HepG2 (cell line): ENCODE measurements around the gene TMEM170B. TPM values are rescaled to one million over a fixed set of nuclear protein-coding genes. Genes with fewer than 3 reads are reported as not detected.

Source experiments
- EP300 ChIP-seq, 3 experiments: sonication (generic) in 1 of 3; formaldehyde crosslinking in 1 of 3; IDR thresholded peaks; 2 replicates each; pipeline versions ENCODE4 v1.5.1 to v1.6.1; 2011 to 2020; ENCODE audit warnings: low read depth in 2 of 3, low read length in 2 of 3, borderline replicate concordance in 1 of 3, improper control_type of control experiment in 1 of 3, mild to moderate bottlenecking in 1 of 3, missing genetic modification reagents in 1 of 3, moderate library complexity in 1 of 3
- ETV5 ChIP-seq: IDR thresholded peaks from 2 replicates; pipeline ENCODE4 v1.6.1; 2018; ENCODE audit warnings: missing biosample characterization, missing genetic modification reagents, inconsistent platforms, borderline replicate concordance
- FIP1L1 ChIP-seq: fragments of 200-400 bp; formaldehyde crosslinking; IDR thresholded peaks from 2 replicates; pipeline ENCODE4 v1.6.1; 2018; ENCODE audit warnings: low read depth, mild to moderate bottlenecking, low read length, moderate library complexity, borderline replicate concordance; ENCODE audit not compliant: insufficient read depth
- KDM4B ChIP-seq: sonication (generic); formaldehyde crosslinking; IDR thresholded peaks from 2 replicates; pipeline ENCODE4 v1.4.0; 2020; ENCODE audit warnings: missing genetic modification reagents
- MLLT10 ChIP-seq: sonication (generic); formaldehyde crosslinking; IDR thresholded peaks from 2 replicates; pipeline ENCODE4 v1.4.0; 2020; ENCODE audit warnings: missing genetic modification reagents
- MTA3 ChIP-seq: sonication (generic); formaldehyde crosslinking; IDR thresholded peaks from 2 replicates; pipeline ENCODE4 v1.4.0; 2020; ENCODE audit warnings: missing genetic modification reagents
- NR1H2 ChIP-seq: sonication (generic); formaldehyde crosslinking; IDR thresholded peaks from 2 replicates; pipeline ENCODE4 v1.8.1; 2022; ENCODE audit warnings: low read depth, missing genetic modification reagents, borderline replicate concordance
- NR2F1 ChIP-seq, 2 experiments: fragments of 450-650 bp in 1 of 2; formaldehyde crosslinking in 1 of 2; IDR thresholded peaks; 2 replicates each; pipeline versions ENCODE4 v1.5.0 to v1.6.1; 2016 to 2020; ENCODE audit warnings: mild to moderate bottlenecking in 1 of 2, missing compliant biosample characterization in 1 of 2, missing genetic modification reagents in 1 of 2, moderate library complexity in 1 of 2
- PHB2 ChIP-seq: fragments of 450-650 bp; IDR thresholded peaks from 2 replicates; pipeline ENCODE4 v1.6.1; 2018; ENCODE audit not compliant: partially characterized antibody
- PHF5A ChIP-seq: IDR thresholded peaks from one replicate; pipeline ENCODE4 v1.6.1; 2018; ENCODE audit warnings: low read depth, missing genetic modification reagents; ENCODE audit not compliant: unreplicated experiment
- PRMT3 ChIP-seq: sonication (generic); formaldehyde crosslinking; IDR thresholded peaks from 2 replicates; pipeline ENCODE4 v1.8.1; 2022; ENCODE audit warnings: low read depth, mild to moderate bottlenecking, moderate library complexity, missing genetic modification reagents, borderline replicate concordance
- SMAD9 ChIP-seq: sonication (generic); formaldehyde crosslinking; IDR thresholded peaks from 2 replicates; pipeline ENCODE4 v1.5.1; 2020; ENCODE audit warnings: mild to moderate bottlenecking, missing genetic modification reagents
- ZNF12 ChIP-seq: sonication (generic); formaldehyde crosslinking; IDR thresholded peaks from 2 replicates; pipeline ENCODE4 v1.5.0; 2020; ENCODE audit warnings: missing genetic modification reagents
- ZNF180 ChIP-seq: sonication (generic); formaldehyde crosslinking; IDR thresholded peaks from 2 replicates; pipeline ENCODE4 v1.4.0; 2020; ENCODE audit warnings: low read depth, missing genetic modification reagents, borderline replicate concordance
- ZNF205 ChIP-seq: IDR thresholded peaks from 2 replicates; pipeline ENCODE4 v1.6.1; 2018; ENCODE audit warnings: missing biosample characterization, missing genetic modification reagents
- ZNF263 ChIP-seq: sonication (generic); formaldehyde crosslinking; IDR thresholded peaks from 2 replicates; pipeline ENCODE4 v1.4.0; 2020; ENCODE audit warnings: missing genetic modification reagents
- ZNF569 ChIP-seq: sonication (generic); formaldehyde crosslinking; IDR thresholded peaks from 2 replicates; pipeline ENCODE4 v1.5.0; 2020; ENCODE audit warnings: mild to moderate bottlenecking, missing genetic modification reagents, moderate library complexity, borderline replicate concordance
- ZNF737 ChIP-seq: sonication (generic); formaldehyde crosslinking; IDR thresholded peaks from 2 replicates; pipeline ENCODE4 v1.5.0; 2020; ENCODE audit warnings: missing genetic modification reagents, mild to moderate bottlenecking, borderline replicate concordance
- ZNF841 ChIP-seq: sonication (generic); formaldehyde crosslinking; IDR thresholded peaks from 2 replicates; pipeline ENCODE4 v1.8.1; 2023; ENCODE audit warnings: missing genetic modification reagents, borderline replicate concordance
- polyA plus RNA-seq, 8 experiments: library from polyadenylated mRNA; depleted of rRNA in 3 of 8; stranded (reverse) in 7 of 8; unstranded in 1 of 8; fragments of >200 nt; fragmentation: Illumina TruSeq in 4 of 8; extraction: Trizol in 4 of 8; gene quantifications; 2 replicates each; pipeline versions ENCODE4 v1.2.1 to v1.2.3, GENCODE V29; 2011 to 2016; ENCODE audit warnings: low read depth in 4 of 8, missing spikeins in 1 of 8, mixed read lengths in 1 of 8; ENCODE audit not compliant: insufficient read depth in 1 of 8
- total RNA-seq, 5 experiments: library from RNA; depleted of rRNA; stranded (reverse); fragments of >200 nt; fragmentation: Illumina TruSeq; extraction: Trizol; gene quantifications; 2 replicates each; pipeline ENCODE4 v1.2.3, GENCODE V29; 2016; ENCODE audit warnings: low read depth in 1 of 5
- TF ChIP-seq, protein P1 (sequence below): IDR thresholded peaks from 2 replicates; pipeline ENCODE4 v1.6.1; 2018; ENCODE audit warnings: missing genetic modification reagents, mild to moderate bottlenecking, missing compliant biosample characterization
- TF ChIP-seq, protein P2 (sequence below): sonication (generic); formaldehyde crosslinking; IDR thresholded peaks from 2 replicates; pipeline ENCODE4 v1.5.0; 2020; ENCODE audit warnings: missing genetic modification reagents, mild to moderate bottlenecking, borderline replicate concordance
- TF ChIP-seq, protein P3 (sequence below): sonication (generic); formaldehyde crosslinking; IDR thresholded peaks from 2 replicates; pipeline ENCODE4 v1.4.0; 2020; ENCODE audit warnings: missing genetic modification reagents
- TF ChIP-seq, protein P4 (sequence below): sonication (generic); formaldehyde crosslinking; IDR thresholded peaks from 2 replicates; pipeline ENCODE4 v1.5.1; 2020; ENCODE audit warnings: missing genetic modification reagents, mild to moderate bottlenecking, borderline replicate concordance

Gene TMEM170B
- total and polyA plus RNA-seq, 2 of the 13 experiments (the other 11 are each of a cell fraction or from before 2014, with no cell fraction given) = 3.3 to 9.4 TPM

DNA sequence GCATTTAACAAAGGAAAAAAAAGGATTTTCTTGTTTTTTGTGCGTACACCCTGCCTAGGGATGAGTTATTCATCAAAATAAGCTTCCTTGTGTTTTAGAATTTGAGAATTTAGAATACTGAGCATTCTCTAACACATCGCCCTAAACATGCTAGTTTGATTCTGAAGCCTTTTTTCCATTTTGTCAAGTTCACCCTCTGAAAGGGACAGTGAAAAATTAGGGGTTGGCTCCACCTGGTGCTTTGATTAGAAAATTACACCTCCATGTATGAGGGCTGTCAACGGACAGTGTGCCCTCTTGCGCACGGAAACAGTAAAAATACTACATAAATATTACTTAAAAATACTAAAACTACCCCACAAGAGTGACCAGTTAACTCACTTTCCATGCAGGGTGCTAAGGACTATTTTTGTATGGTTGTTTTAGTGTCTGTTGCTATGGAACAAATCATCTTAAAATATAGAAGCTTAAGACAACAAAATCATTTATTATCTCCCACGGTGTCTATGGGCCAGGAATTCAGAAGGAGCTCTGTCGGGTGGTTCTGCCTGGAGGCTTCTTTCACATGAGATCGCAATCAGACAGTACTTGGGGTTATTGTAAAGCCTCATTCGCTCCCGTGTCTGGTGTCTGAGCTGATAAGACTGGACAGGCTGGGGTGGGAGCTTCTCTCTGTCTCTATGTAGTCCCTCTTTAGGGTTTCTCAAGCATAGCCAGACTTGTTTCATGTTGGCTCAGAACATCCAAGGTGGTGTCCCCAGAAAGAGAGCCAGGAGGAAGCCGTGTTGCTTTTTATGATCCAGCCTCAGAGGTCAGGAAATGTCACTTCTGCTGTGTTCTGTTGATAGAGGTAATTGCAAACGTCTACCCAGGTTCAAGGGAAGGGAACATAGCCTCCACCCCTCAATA, 41.1 kb upstream of the TMEM170B start (continued):
- TF ChIP-seq NR2F1 (CRISPR knock-in tag; IDR thresholded peaks at IDR 0.05) (peak in 1 of 2 experiments; percentile 56; a peak in 2 of 4 replicates), ZNF569 (no peak), ZNF12 (CRISPR knock-in tag) (no peak), ZNF737 (CRISPR knock-in tag) (no peak), ZNF205 (CRISPR knock-in tag) (peak; percentile 73; the same call in 1 of the 2 replicates), SMAD9 (CRISPR knock-in tag) (no peak), ZNF180 (CRISPR knock-in tag) (no peak), ETV5 (CRISPR knock-in tag) (peak; percentile 49; the same call in 1 of the 2 replicates), MTA3 (CRISPR knock-in tag) (no peak), NR1H2 (CRISPR knock-in tag) (no peak), ZNF841 (CRISPR knock-in tag) (no peak), MLLT10 (CRISPR knock-in tag) (no peak), PRMT3 (CRISPR knock-in tag) (no peak), PHF5A (CRISPR knock-in tag) (peak; percentile 91), PHB2 (no peak), FIP1L1 (no peak), KDM4B (peak; percentile 61; the same call in 1 of the 2 replicates), EP300 (IDR thresholded peaks at IDR 0.05; ENCODE audit: low read depth in 2 of 2, low read length in 2 of 2) (peak in 1 of 2 experiments; percentile 34; a peak in 1 of 4 replicates), EP300 (CRISPR knock-in tag; IDR thresholded peaks at IDR 0.05; ENCODE audit: borderline replicate concordance) (no peak), ZNF263 (CRISPR knock-in tag) (no peak)
- TF ChIP-seq, protein P1, sequence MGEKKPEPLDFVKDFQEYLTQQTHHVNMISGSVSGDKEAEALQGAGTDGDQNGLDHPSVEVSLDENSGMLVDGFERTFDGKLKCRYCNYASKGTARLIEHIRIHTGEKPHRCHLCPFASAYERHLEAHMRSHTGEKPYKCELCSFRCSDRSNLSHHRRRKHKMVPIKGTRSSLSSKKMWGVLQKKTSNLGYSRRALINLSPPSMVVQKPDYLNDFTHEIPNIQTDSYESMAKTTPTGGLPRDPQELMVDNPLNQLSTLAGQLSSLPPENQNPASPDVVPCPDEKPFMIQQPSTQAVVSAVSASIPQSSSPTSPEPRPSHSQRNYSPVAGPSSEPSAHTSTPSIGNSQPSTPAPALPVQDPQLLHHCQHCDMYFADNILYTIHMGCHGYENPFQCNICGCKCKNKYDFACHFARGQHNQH (CRISPR knock-in tag) = peak; percentile 81
- TF ChIP-seq, protein P2, sequence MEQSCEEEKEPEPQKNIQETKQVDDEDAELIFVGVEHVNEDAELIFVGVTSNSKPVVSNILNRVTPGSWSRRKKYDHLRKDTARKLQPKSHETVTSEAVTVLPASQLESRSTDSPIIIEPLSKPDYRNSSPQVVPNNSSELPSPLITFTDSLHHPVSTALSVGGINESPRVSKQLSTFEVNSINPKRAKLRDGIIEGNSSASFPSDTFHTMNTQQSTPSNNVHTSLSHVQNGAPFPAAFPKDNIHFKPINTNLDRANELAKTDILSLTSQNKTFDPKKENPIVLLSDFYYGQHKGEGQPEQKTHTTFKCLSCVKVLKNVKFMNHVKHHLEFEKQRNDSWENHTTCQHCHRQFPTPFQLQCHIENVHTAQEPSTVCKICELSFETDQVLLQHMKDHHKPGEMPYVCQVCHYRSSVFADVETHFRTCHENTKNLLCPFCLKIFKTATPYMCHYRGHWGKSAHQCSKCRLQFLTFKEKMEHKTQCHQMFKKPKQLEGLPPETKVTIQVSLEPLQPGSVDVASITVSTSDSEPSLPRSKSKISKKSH (CRISPR knock-in tag) = no peak
- TF ChIP-seq, protein P3, sequence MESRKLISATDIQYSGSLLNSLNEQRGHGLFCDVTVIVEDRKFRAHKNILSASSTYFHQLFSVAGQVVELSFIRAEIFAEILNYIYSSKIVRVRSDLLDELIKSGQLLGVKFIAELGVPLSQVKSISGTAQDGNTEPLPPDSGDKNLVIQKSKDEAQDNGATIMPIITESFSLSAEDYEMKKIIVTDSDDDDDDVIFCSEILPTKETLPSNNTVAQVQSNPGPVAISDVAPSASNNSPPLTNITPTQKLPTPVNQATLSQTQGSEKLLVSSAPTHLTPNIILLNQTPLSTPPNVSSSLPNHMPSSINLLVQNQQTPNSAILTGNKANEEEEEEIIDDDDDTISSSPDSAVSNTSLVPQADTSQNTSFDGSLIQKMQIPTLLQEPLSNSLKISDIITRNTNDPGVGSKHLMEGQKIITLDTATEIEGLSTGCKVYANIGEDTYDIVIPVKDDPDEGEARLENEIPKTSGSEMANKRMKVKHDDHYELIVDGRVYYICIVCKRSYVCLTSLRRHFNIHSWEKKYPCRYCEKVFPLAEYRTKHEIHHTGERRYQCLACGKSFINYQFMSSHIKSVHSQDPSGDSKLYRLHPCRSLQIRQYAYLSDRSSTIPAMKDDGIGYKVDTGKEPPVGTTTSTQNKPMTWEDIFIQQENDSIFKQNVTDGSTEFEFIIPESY (CRISPR knock-in tag) = 0 out of 2 replicates have a peak, but pooled peaks have one; percentile 34
- TF ChIP-seq, protein P4, sequence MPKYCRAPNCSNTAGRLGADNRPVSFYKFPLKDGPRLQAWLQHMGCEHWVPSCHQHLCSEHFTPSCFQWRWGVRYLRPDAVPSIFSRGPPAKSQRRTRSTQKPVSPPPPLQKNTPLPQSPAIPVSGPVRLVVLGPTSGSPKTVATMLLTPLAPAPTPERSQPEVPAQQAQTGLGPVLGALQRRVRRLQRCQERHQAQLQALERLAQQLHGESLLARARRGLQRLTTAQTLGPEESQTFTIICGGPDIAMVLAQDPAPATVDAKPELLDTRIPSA (CRISPR knock-in tag) = no peak
